K562 (cell line): ENCODE results near the gene RIOK3. TPM values are rescaled to one million over a fixed set of nuclear protein-coding genes. Genes with fewer than 3 reads are reported as not detected.

Experiments used
- CBFB ChIP-seq: sonication (generic); formaldehyde crosslinking; IDR thresholded peaks from 2 replicates; pipeline ENCODE4 v1.4.0; 2020; ENCODE audit warnings: mild to moderate bottlenecking, missing genetic modification reagents
- CCNT2 ChIP-seq: IDR thresholded peaks from 2 replicates; pipeline ENCODE4 v1.6.1; 2011; ENCODE audit warnings: borderline replicate concordance, low read depth, mild to moderate bottlenecking, moderate library complexity, mixed read lengths, low read length; ENCODE audit not compliant: insufficient read length; ENCODE audit errors: extremely low read depth
- FOXM1 ChIP-seq, 2 experiments: fragments of 450-650 bp in 1 of 2; sonication (generic) in 1 of 2; formaldehyde crosslinking in 1 of 2; IDR thresholded peaks; 2 replicates each; pipeline versions ENCODE4 v1.6.1 to v1.9.0; 2017 to 2022; ENCODE audit warnings: low read depth in 2 of 2, mild to moderate bottlenecking in 2 of 2, missing genetic modification reagents in 1 of 2, moderate library complexity in 1 of 2
- HIVEP1 ChIP-seq: fragments of 250-450 bp; sonication (Bioruptor Pico); IDR thresholded peaks from 2 replicates; pipeline ENCODE4 v1.4.0; 2020; ENCODE audit warnings: mild to moderate bottlenecking
- HNRNPH1 ChIP-seq: fragments of 200-400 bp; formaldehyde crosslinking; optimal IDR thresholded peaks from 2 replicates; pipeline ENCODE3; 2017; ENCODE audit warnings: low read depth, mild to moderate bottlenecking, low read length, moderate library complexity
- HSF4 ChIP-seq: fragments of 250-450 bp; sonication (Bioruptor Pico); IDR thresholded peaks from 2 replicates; pipeline ENCODE4 v2.1.2; 2022; ENCODE audit warnings: mild to moderate bottlenecking, moderate library complexity, borderline replicate concordance
- MAFK ChIP-seq: IDR thresholded peaks from 2 replicates; pipeline ENCODE4 v1.6.1; 2011; ENCODE audit warnings: low read length, improper control_type of control experiment
- MEIS2 ChIP-seq: fragments of 450-650 bp; IDR thresholded peaks from 2 replicates; pipeline ENCODE4 v1.6.1; 2014; ENCODE audit warnings: mild to moderate bottlenecking; ENCODE audit not compliant: partially characterized antibody
- NCOA2 ChIP-seq, 2 experiments: fragments of 450-650 bp; IDR thresholded peaks; 2 replicates each; pipeline ENCODE4 v1.6.1; 2018; ENCODE audit warnings: mild to moderate bottlenecking in 2 of 2, moderate library complexity in 1 of 2; ENCODE audit not compliant: partially characterized antibody in 2 of 2
- NFIX ChIP-seq: fragments of 250-450 bp; sonication (Bioruptor Pico); IDR thresholded peaks from 2 replicates; pipeline ENCODE4 v1.4.0; 2020; ENCODE audit warnings: low read depth, mild to moderate bottlenecking, moderate library complexity
- NFRKB ChIP-seq: fragments of 450-650 bp; IDR thresholded peaks from 2 replicates; pipeline ENCODE4 v1.6.1; 2016; ENCODE audit warnings: low read depth
- SAP30 ChIP-seq: fragments of 200-600 bp; sonication (generic); IDR thresholded peaks from 2 replicates; pipeline ENCODE4 v1.6.1; 2012; ENCODE audit warnings: borderline replicate concordance, low read depth, mild to moderate bottlenecking, moderate library complexity, low read length, control low read depth, inconsistent platforms; ENCODE audit not compliant: insufficient read depth, poor library complexity, severe bottlenecking
- SP1 ChIP-seq: sonication (generic); formaldehyde crosslinking; IDR thresholded peaks from 2 replicates; pipeline ENCODE4 v1.8.1; 2022; ENCODE audit warnings: mild to moderate bottlenecking, missing genetic modification reagents
- ZBTB17 ChIP-seq: fragments of 450-650 bp; formaldehyde crosslinking; IDR thresholded peaks from 2 replicates; pipeline ENCODE4 v1.4.0; 2020; ENCODE audit warnings: mild to moderate bottlenecking
- ZC3H11A ChIP-seq: IDR thresholded peaks from 2 replicates; pipeline ENCODE4 v1.6.1; 2012; ENCODE audit warnings: low read depth, low read length, improper control_type of control experiment
- ZNF316 ChIP-seq: fragments of 450-650 bp; IDR thresholded peaks from 2 replicates; pipeline ENCODE4 v1.6.1; 2016
- polyA plus RNA-seq, 8 experiments: library from polyadenylated mRNA; depleted of rRNA in 4 of 8; stranded (reverse) in 5 of 8; unstranded in 3 of 8; fragments of >200 nt; fragmentation: Nextera tagmentation in 2 of 8; fragmentation: Illumina TruSeq in 1 of 8; extraction: Ambion mirVana in 2 of 8; extraction: Trizol in 1 of 8; gene quantifications; 2 replicates each; pipeline versions ENCODE4 v1.2.1 to v1.2.3, GENCODE V29; 2011 to 2014; ENCODE audit warnings: inconsistent platforms in 1 of 8, missing spikeins in 1 of 8
- total RNA-seq, 7 experiments: library from RNA; depleted of rRNA in 6 of 7; stranded (reverse); fragments of >200 nt in 6 of 7; fragmentation: Illumina TruSeq in 2 of 7; extraction: Trizol in 2 of 7; gene quantifications; 2 replicates each; pipeline versions ENCODE4 v1.2.1 to v1.2.3, GENCODE V29; 2011 to 2021; ENCODE audit warnings: low replicate concordance in 1 of 7
- TF ChIP-seq, protein P1 (sequence below), 2 experiments: fragments of 450-650 bp; IDR thresholded peaks; 2 replicates each; pipeline ENCODE4 v1.6.1; 2018; ENCODE audit warnings: mild to moderate bottlenecking in 2 of 2, low read depth in 1 of 2; ENCODE audit not compliant: partially characterized antibody in 2 of 2
- TF ChIP-seq, protein P2 (sequence below): IDR thresholded peaks from 3 replicates; pipeline ENCODE4 v1.6.1; 2011; ENCODE audit warnings: borderline replicate concordance, mild to moderate bottlenecking, moderate library complexity; ENCODE audit not compliant: insufficient read length; ENCODE audit errors: extremely low read depth
- TF ChIP-seq, protein P3 (sequence below): sonication (generic); formaldehyde crosslinking; IDR thresholded peaks from 2 replicates; pipeline ENCODE4 v1.5.0; 2020; ENCODE audit warnings: missing genetic modification reagents

The RIOK3 gene
- total and polyA plus RNA-seq, 9 of the 15 experiments (the other 6 are each of a cell fraction or from before 2014, with no cell fraction given), result 21.4 to 89.5 (median 62.9) TPM

DNA sequence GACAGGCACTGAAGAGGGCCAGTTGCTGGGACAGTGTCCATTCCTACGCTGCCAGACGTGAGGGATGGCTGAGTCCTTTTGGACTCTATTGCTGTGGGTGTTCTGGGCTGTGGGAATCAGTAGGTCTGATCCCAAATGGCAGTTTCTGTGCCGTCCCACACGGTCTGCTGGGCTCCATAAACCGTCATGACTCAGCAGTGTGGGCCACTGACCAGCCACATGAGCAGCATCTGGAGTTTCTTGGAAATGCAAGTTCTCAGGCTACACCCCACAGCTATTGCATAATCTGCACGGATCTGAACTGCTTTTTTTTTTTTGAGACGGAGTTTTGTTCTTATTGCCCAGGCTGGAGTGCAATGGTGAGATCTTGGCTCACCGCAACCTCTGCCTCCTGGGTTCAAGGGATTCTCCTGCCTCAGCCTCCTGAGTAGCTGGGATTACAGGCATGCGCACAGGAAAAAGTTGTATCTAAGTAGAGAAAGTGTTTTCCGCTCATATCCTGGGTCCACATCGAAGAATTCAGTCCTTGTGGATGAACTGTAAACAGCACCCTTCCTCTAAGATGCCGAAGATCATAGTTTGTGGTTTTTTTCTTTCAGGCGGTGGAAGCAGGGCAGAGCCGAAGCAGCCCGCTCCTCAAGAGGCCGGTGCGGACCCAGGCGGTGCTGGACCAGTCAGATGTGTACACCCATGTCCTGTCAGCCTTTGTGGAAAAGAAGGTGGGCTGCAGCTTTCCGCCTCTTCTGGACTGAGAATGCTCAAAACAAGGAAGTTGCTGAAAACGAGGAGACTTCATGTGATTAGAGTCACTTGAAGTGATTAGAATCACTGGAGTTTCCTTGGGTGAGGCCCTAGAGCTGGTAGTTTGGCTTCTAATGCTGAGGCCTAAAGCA is 75.7 kb downstream of the RIOK3 start (continued):
- TF ChIP-seq CCNT2, result peak; percentile 44
- no peak for TF ChIP-seq CBFB
- peak; percentile 75 for TF ChIP-seq NFRKB
- TF ChIP-seq HIVEP1 (CRISPR knock-in tag), result no peak
- TF ChIP-seq SP1, result no peak
- TF ChIP-seq, protein P1, sequence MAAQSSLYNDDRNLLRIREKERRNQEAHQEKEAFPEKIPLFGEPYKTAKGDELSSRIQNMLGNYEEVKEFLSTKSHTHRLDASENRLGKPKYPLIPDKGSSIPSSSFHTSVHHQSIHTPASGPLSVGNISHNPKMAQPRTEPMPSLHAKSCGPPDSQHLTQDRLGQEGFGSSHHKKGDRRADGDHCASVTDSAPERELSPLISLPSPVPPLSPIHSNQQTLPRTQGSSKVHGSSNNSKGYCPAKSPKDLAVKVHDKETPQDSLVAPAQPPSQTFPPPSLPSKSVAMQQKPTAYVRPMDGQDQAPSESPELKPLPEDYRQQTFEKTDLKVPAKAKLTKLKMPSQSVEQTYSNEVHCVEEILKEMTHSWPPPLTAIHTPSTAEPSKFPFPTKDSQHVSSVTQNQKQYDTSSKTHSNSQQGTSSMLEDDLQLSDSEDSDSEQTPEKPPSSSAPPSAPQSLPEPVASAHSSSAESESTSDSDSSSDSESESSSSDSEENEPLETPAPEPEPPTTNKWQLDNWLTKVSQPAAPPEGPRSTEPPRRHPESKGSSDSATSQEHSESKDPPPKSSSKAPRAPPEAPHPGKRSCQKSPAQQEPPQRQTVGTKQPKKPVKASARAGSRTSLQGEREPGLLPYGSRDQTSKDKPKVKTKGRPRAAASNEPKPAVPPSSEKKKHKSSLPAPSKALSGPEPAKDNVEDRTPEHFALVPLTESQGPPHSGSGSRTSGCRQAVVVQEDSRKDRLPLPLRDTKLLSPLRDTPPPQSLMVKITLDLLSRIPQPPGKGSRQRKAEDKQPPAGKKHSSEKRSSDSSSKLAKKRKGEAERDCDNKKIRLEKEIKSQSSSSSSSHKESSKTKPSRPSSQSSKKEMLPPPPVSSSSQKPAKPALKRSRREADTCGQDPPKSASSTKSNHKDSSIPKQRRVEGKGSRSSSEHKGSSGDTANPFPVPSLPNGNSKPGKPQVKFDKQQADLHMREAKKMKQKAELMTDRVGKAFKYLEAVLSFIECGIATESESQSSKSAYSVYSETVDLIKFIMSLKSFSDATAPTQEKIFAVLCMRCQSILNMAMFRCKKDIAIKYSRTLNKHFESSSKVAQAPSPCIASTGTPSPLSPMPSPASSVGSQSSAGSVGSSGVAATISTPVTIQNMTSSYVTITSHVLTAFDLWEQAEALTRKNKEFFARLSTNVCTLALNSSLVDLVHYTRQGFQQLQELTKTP (IDR thresholded peaks at IDR 0.05; ENCODE audit: low read depth in 1 of 2, partially characterized antibody in 2 of 2), result peak; percentile 57 to 85
- TF ChIP-seq, protein P2, sequence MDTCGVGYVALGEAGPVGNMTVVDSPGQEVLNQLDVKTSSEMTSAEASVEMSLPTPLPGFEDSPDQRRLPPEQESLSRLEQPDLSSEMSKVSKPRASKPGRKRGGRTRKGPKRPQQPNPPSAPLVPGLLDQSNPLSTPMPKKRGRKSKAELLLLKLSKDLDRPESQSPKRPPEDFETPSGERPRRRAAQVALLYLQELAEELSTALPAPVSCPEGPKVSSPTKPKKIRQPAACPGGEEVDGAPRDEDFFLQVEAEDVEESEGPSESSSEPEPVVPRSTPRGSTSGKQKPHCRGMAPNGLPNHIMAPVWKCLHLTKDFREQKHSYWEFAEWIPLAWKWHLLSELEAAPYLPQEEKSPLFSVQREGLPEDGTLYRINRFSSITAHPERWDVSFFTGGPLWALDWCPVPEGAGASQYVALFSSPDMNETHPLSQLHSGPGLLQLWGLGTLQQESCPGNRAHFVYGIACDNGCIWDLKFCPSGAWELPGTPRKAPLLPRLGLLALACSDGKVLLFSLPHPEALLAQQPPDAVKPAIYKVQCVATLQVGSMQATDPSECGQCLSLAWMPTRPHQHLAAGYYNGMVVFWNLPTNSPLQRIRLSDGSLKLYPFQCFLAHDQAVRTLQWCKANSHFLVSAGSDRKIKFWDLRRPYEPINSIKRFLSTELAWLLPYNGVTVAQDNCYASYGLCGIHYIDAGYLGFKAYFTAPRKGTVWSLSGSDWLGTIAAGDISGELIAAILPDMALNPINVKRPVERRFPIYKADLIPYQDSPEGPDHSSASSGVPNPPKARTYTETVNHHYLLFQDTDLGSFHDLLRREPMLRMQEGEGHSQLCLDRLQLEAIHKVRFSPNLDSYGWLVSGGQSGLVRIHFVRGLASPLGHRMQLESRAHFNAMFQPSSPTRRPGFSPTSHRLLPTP, result no peak
- no peak for TF ChIP-seq SAP30
- TF ChIP-seq HNRNPH1, result no peak
- no peak for TF ChIP-seq NFIX
- no peak for TF ChIP-seq ZC3H11A
- TF ChIP-seq NCOA2 (IDR thresholded peaks at IDR 0.05; ENCODE audit: partially characterized antibody in 2 of 2), result no peak
- peak; percentile 99 for TF ChIP-seq ZNF316
- peak; percentile 12 for TF ChIP-seq MEIS2
- TF ChIP-seq FOXM1 (IDR thresholded peaks at IDR 0.05; ENCODE audit: low read depth), result no peak
- TF ChIP-seq FOXM1 (CRISPR knock-in tag; IDR thresholded peaks at IDR 0.05; ENCODE audit: low read depth), result no peak
- no peak; the same call in 1 of the 2 replicates for TF ChIP-seq HSF4 (CRISPR knock-in tag)
- TF ChIP-seq, protein P3, sequence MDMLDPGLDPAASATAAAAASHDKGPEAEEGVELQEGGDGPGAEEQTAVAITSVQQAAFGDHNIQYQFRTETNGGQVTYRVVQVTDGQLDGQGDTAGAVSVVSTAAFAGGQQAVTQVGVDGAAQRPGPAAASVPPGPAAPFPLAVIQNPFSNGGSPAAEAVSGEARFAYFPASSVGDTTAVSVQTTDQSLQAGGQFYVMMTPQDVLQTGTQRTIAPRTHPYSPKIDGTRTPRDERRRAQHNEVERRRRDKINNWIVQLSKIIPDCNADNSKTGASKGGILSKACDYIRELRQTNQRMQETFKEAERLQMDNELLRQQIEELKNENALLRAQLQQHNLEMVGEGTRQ (CRISPR knock-in tag), result 0 out of 2 replicates have a peak, but pooled peaks have one; percentile 13
- no peak; the same call in 1 of the 2 replicates for TF ChIP-seq ZBTB17 (CRISPR knock-in tag)
- peak; percentile 92 for TF ChIP-seq MAFK
